Measurements from ENCODE around the gene MGA. TPM values are rescaled to one million over a fixed set of nuclear protein-coding genes. Genes with fewer than 3 reads are reported as not detected.
A peak's percentile ranks its signal among the peaks of the same experiment; 100 is the strongest.

The MGA gene
- total RNA-seq, 1 experiment from 2014 or later = 38.5 TPM

DNA sequence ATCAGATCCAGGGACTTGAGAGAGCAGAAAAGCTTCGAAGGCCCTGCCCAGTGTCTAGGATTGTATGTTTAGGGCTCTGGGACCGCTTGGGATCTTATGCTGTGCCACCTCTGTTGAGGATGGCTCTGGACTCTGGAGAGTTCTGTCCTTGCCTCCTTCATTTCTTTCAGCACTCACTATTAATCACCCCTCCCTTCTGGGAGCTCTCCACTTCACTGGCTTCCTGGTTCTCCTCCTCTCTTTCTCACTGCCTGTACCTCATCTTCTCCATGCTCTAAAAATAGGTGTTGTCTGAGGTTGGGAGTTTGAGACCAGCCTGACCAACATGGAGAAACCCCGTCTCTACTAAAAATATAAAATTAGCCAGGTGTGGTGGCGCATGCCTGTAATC lies 131.3 kb downstream of the MGA start:
- no peaks in the 10 kb centered on the region for H3K36me3 ChIP-seq (ENCODE audit: low read depth)
- no peak overlapping the region for H3K4me2 ChIP-seq
- intact Hi-C loops (cut with micrococcal nuclease; ENCODE audit: unreplicated experiment) = no loop called here
- DNase-seq = no peak
- no peak overlapping the region for H3K4me3 ChIP-seq
- no peaks in the 10 kb centered on the region for H4K20me1 ChIP-seq (ENCODE audit: insufficient read depth)
- H3K9me3 ChIP-seq (ENCODE audit: insufficient read depth, low read depth) = no peaks in the 10 kb centered on the region
- H3K79me2 ChIP-seq (ENCODE audit: low read depth) = no peaks in the 10 kb centered on the region
- TF ChIP-seq EZH2 (IDR thresholded peaks at IDR 0.05; ENCODE audit: low read depth) = no peak
- TF ChIP-seq, protein P1, sequence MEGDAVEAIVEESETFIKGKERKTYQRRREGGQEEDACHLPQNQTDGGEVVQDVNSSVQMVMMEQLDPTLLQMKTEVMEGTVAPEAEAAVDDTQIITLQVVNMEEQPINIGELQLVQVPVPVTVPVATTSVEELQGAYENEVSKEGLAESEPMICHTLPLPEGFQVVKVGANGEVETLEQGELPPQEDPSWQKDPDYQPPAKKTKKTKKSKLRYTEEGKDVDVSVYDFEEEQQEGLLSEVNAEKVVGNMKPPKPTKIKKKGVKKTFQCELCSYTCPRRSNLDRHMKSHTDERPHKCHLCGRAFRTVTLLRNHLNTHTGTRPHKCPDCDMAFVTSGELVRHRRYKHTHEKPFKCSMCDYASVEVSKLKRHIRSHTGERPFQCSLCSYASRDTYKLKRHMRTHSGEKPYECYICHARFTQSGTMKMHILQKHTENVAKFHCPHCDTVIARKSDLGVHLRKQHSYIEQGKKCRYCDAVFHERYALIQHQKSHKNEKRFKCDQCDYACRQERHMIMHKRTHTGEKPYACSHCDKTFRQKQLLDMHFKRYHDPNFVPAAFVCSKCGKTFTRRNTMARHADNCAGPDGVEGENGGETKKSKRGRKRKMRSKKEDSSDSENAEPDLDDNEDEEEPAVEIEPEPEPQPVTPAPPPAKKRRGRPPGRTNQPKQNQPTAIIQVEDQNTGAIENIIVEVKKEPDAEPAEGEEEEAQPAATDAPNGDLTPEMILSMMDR (conservative IDR thresholded peaks at IDR 0.05) = no peak
- no peak overlapping the region for H2AFZ ChIP-seq
- no peaks in the 10 kb centered on the region for H3K27me3 ChIP-seq (ENCODE audit: insufficient read depth, low read depth)
- CTCF ChIA-PET = no interaction called here
- 0 out of 2 replicates have a peak overlapping the region, but pooled peaks have one; percentile 43 for H3K27ac ChIP-seq
- no peaks in the 10 kb centered on the region for H3K9me2 ChIP-seq (ENCODE audit: insufficient read depth)
- no peaks in the 10 kb centered on the region for H3F3A ChIP-seq (ENCODE audit: insufficient read depth, low read depth)
- POLR2A ChIA-PET (ENCODE audit: unreplicated experiment) = interaction anchor here (0.6 to 1.1 kb wide), 2 partner anchors 17 to 169 kb away, joined by 3 to 6 read pairs; partner anchors contain the start of gene MAPKBP1
- no TSS peak for BruUV-seq (replicated peaks)
- H3K4me1 ChIP-seq (replicated peaks; ENCODE audit: insufficient read depth) = peaks cover 16% of the 10 kb centered on the region

DNA sequence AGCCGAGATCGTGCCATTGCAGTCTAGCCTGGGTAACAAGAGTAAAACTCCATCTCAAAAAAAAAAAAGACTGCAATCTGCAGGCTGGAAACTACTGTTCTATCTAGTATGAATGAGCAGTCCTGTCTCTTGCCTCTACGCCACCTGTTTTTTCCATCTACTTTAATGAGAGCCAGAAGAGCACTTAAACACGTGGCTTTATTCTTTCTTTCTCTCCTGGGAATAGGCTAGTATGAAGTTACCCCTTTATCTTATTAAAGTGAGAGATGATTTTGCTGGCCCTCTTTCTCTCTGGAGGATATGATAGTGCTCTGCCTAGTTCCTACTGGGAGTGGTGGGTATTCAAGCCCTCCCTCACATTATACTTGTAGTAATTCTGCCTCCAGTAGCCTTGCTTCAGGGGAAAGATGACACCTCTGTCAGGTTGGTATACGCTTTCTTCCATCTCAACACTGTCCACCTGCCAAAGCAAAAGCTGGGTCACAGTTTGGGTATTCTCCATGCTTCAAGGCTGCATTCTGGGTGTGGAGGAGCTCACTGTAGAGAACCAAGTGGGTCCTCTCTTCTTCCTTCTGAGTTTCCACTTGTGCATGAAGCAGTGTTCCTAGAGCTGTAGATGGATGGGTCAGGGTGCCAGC lies 131.9 kb downstream of the MGA start:
- no peak overlapping the region for H3K4me2 ChIP-seq
- intact Hi-C loops (cut with micrococcal nuclease; ENCODE audit: unreplicated experiment) = no loop called here
- H3K4me1 ChIP-seq (replicated peaks; ENCODE audit: insufficient read depth) = peaks cover 21% of the 10 kb centered on the region
- BruUV-seq (replicated peaks) = no TSS peak
- H3K79me2 ChIP-seq (ENCODE audit: low read depth) = no peaks in the 10 kb centered on the region
- no peaks in the 10 kb centered on the region for H4K20me1 ChIP-seq (ENCODE audit: insufficient read depth)
- ChIA-PET CTCF (no interaction called here), POLR2A (ENCODE audit: unreplicated experiment) (interaction anchor here (0.6 to 1.1 kb wide), 3 partner anchors 18 to 316 kb away, joined by 3 to 6 read pairs (median 5); partner anchors contain the start of gene MAPKBP1)
- no peak overlapping the region for H3K27ac ChIP-seq
- H3K9me2 ChIP-seq (ENCODE audit: insufficient read depth) = no peaks in the 10 kb centered on the region
- H2AFZ ChIP-seq = no peak overlapping the region
- H3K36me3 ChIP-seq (ENCODE audit: low read depth) = no peaks in the 10 kb centered on the region
- no peak overlapping the region for H3K4me3 ChIP-seq
- TF ChIP-seq, protein P1 (conservative IDR thresholded peaks at IDR 0.05) = no peak
- no peak for TF ChIP-seq EZH2 (IDR thresholded peaks at IDR 0.05; ENCODE audit: low read depth)
- H3K27me3 ChIP-seq (ENCODE audit: insufficient read depth, low read depth) = no peaks in the 10 kb centered on the region
- H3K9me3 ChIP-seq (ENCODE audit: insufficient read depth, low read depth) = no peaks in the 10 kb centered on the region
- H3F3A ChIP-seq (ENCODE audit: insufficient read depth, low read depth) = no peaks in the 10 kb centered on the region
- DNase-seq = no peak

DNA sequence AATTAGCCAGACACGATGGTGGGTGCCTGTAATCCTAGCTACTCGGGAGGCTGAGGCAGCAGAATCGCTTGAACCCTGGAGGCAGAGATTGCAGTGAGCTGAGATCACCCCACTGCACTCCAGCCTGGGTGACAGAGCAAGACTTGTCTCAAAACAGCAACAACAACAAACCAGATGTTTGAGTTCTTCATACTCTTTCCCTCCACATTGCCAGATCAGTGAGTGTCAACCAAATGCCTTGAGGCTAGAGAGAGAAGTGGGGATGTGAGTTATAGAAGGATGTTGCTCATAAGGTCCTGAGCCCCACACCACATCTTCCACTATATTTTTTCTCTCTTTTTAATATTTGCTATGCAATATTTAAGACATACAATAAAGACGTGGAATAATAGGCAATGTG lies 133.9 kb downstream of the MGA start:
- BruUV-seq (replicated peaks) = no TSS peak
- DNase-seq = no peak
- no peaks in the 10 kb centered on the region for H3K9me2 ChIP-seq (ENCODE audit: insufficient read depth)
- no peaks in the 10 kb centered on the region for H3K36me3 ChIP-seq (ENCODE audit: low read depth)
- no peaks in the 10 kb centered on the region for H3K79me2 ChIP-seq (ENCODE audit: low read depth)
- H3K9me3 ChIP-seq (ENCODE audit: insufficient read depth, low read depth) = no peaks in the 10 kb centered on the region
- H3F3A ChIP-seq (ENCODE audit: insufficient read depth, low read depth) = no peaks in the 10 kb centered on the region
- H3K27ac ChIP-seq = no peak overlapping the region
- H3K4me3 ChIP-seq = no peak overlapping the region
- TF ChIP-seq, protein P1 (conservative IDR thresholded peaks at IDR 0.05) = no peak
- TF ChIP-seq EZH2 (IDR thresholded peaks at IDR 0.05; ENCODE audit: low read depth) = no peak
- no peak overlapping the region for H2AFZ ChIP-seq
- H3K27me3 ChIP-seq (ENCODE audit: insufficient read depth, low read depth) = no peaks in the 10 kb centered on the region
- H4K20me1 ChIP-seq (ENCODE audit: insufficient read depth) = no peaks in the 10 kb centered on the region
- CTCF ChIA-PET = no interaction called here
- no peak overlapping the region for H3K4me2 ChIP-seq
- POLR2A ChIA-PET (ENCODE audit: unreplicated experiment) = no interaction called here
- intact Hi-C loops (cut with micrococcal nuclease; ENCODE audit: unreplicated experiment) = no loop called here
- H3K4me1 ChIP-seq (replicated peaks; ENCODE audit: insufficient read depth) = peaks cover 31% of the 10 kb centered on the region
